Stimulated activated CD4-positive, alpha-beta T cell treated with anti-CD3 and anti-CD28 coated beads, Interleukin-1b, Interleukin-23, amount 100 ng/mL, for 1 hour (primary cell): ENCODE measurements around the gene ZGLP1.

Source experiments
- DNase-seq, 2 donors: peaks; one replicate each; pipeline ENCODE4 v3.0.0-alpha.2; 2020; ENCODE audit warnings: low read depth in 2 of 2

ZGLP1 gene

DNA sequence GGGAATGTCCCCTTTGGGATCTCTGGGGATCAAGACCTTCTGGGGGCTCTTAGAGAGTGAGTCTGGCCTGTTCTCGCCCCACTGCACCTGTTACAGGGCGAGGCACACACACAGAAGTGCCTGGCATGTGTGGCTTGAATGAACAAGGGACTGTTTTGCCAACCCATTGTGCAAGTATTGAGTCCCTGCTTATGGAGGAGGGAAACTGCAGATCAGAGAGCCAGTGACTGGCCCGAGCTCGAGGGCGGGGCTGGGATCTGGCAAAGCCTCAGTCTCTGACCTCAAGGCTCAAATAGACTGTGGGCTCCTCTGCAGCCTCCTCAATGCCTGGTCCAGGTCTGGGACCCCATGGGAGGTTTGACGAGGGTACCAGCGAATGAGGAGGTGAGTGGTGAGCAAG is 18.2 kb upstream of the ZGLP1 start:
- no peak for DNase-seq

DNA sequence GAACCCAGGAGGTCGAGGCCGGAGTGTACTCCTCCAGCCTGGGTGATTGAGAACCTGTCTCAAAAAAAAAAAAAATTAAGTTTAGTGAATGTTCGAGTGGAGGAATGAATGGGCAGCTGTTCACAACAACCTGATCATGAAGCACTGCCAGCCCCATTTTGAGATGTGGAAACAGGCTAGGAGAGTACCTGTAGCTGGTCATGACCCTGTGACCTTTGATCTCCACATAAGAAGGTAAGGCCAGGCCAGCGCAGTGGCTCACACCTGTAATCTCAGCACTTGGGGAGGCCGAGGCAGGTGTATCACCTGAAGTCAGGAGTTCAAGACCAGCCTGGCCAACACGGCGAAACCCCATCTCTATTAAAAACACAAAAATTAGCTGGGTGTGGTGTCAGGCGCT is 16.1 kb upstream of the ZGLP1 start:
- DNase-seq: no peak

DNA sequence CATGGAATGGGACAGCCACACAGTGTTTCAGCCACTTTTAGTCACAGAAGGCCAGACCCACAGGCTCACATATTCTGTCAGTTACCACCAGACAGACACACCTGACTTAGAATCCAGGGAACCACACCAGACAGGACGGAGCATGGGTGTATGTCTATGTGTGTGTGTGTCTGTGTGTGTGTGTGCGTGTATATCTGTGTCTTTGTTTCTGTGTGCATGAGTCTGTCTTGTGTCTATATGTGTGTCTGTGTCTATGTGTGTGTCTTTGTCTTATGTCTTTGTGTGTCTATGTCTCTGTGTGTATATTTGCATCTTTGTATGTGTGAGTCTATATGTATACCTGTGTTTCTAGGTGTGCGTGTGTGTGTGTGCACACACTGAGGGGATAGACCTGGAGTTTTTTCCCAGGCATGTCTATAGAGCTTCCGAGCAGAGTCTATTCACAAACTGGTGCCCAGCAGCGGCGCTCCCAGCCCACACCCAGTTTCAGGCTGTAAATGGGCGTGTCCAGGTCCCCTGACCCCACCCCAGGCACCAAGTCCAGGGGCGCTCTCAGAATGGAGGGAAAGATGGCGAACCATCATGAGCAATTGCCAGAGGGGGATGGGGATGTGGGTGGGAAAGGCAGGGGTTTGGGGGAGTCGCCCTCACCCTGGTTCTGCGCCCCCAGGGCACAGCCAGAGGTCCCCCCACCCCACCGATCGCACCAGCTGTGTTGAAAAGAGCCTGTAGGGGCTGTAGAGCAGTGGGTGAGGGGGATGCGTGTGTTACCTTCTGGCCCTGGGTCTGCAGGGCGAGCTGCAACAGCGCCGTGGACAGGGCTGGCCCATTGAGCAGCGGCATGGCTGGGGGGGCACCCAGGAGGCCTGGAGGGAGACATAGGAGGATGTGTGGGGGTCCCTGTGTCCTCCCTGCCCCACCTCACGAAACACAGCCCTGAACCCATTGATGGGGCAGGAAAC is 12.5 kb upstream of the ZGLP1 start:
- no peak for DNase-seq

DNA sequence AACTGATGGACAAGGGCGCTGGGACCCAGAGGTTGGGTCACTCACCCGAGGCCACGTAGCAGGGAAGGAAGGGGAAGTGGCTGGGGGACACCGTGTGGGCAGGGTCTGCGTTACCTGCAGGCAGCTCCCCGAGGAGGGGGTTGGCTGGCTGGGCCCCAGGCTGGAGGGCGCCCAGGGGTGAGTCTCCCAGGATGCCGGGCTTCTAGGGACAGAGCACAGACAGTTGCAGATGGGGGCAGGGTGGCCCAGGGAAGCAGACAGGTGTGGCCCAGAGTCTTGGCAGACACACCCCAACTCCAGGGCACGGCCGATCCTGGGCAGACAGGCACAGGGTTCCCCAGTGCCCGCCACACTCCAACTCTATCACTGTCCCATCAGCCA is 11.8 kb upstream of the ZGLP1 start:
- no peak for DNase-seq

DNA sequence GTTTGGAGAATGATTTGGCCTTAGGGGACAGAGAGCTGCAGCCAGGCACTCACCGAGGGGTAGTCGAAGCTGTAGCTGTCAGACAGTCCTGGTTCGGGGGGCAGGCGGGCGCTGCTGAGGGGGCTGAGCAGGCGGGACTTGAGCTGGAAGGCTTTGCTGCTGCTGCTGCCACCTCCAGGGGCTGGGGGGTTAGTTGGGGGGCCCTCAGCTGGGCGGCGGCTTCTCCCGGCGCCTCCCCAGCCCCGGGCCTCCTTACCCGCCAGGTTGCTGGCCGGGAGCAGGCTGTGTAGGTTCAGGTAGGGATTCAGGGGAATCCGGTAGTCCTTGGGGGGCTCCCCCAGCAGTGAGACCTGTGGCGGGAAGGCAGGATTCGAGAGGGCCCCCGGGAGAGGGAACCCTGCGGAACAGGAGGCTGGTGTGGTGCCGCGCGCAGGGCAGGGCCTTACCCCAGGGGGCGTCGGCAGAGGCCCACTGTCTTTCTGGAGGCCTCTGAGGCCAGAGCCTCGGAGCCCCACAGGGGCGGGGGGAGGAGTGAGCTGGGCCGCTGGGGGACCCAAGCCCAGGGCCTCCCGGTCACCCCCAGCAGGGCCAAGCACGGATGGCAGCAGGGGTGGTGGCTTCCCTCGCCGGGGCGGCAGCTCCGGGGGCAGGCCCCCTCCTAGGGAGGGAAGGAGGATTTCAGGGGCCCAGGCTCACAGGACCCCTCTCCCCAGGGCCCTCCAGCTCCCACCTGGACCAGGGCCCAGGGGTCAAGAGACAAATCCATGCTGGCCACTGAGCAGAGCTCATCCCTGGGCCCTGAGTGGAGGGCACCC is 11.2 kb upstream of the ZGLP1 start:
- no peak for DNase-seq

DNA sequence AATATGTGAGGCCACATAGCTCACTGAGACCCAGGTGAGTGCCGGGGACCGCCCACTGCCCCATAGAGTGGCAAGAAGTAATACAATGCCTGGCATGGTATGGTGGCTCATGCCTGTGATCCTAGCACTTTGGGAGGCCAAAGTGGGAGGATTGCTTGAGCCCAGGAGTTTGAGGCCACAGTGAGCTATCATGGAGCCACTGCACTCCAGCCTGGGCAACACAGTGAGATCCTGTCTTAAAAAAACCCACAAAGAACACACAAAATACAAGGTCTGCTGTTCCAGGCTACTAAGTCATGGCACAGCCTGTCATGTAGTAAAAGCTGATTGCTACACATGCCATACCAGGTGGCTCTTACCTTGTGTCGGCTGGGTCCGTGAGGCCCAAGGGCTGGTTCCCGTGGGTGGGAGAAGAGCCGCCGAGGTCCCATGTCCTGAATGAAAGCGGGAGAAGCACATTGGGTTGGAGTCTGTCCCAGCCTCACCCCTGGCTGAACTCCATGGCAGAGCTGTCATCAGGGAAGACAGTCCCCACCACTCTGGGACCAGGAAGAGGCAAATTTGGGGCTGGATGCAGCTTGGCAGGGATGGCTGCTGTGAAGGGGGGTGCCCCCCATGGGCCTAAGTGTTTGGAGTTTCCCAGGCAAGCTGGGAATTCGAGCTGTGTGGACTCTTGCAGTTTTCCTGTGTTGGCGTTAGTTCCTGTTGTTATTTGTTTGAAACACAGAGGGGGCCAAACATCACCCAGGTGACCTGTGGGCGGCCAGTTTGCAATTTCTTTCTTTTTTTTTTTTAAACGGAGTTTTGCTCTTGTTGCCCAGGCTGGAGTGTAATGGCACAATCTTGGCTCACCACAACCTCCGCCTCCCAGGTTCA is 9.4 kb upstream of the ZGLP1 start:
- DNase-seq: no peak

DNA sequence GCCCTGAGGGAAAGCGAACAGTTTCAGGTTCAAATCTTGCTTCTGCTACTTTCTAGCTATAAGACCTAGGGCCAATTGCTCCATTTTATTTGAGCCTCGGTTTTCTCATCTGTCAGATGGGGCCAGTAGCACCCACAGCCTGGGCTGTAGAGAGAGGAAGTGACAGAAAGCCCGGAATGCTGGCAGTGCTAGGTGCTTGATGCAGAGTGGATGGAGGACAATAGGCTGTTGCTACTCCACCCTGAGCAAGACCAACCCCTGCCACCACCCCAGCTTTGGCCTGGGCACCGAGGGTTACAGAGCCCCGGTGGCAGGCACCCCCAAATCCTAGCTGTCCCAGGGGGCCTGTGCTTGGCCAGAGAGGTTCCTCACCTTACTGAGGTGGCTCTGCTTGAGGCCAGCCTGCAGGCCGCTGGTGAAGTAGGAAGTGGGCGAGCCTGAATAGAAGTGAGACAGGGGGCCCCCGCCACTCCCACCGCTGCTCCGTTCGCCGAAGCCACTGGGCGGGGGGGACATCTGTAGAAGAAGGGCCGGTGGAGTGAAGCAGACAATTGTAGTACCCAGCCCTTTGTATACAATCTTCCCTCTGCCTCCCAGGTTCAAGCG is 8.3 kb upstream of the ZGLP1 start:
- DNase-seq: no peak

DNA sequence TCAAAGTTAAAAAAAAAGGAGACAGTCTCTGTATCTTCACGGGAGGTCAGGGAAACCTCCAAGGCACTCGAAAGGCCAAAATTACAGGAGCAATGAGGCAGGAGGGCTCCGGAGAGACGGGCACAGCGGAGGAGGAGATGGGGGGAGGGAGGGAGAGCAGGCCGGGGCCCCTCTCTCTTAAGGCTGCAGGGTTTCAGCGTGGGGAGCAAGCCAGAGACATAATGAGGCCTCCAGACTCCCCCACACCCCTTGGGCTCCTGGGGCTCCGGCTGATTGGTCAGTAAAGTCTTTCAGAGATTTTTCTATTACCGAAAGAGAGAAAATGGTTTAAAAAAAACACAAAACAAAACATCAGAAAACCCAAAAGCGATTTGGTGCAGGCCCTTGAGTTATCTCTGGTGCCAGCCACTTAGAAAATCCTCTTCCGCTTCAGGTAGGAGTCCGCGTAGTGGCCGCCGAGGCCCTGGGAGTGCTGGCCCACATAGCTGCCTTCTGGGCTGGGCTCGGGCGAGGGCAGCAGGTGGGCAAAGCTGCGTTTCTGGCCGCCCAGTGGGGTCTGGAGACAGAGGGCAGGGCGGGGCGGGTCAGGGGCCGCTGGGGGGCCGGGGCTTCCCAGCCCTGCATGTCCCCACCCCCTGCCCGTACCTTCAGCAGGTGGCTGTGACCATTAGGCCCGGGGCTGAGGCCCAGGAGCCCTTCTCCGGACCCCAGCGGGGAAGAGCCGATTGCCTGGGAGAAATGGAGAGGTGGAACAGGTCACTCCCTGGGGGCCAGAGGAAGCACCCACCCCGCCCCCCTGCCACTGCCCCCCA is 7.6 kb upstream of the ZGLP1 start:
- DNase-seq: no peak

DNA sequence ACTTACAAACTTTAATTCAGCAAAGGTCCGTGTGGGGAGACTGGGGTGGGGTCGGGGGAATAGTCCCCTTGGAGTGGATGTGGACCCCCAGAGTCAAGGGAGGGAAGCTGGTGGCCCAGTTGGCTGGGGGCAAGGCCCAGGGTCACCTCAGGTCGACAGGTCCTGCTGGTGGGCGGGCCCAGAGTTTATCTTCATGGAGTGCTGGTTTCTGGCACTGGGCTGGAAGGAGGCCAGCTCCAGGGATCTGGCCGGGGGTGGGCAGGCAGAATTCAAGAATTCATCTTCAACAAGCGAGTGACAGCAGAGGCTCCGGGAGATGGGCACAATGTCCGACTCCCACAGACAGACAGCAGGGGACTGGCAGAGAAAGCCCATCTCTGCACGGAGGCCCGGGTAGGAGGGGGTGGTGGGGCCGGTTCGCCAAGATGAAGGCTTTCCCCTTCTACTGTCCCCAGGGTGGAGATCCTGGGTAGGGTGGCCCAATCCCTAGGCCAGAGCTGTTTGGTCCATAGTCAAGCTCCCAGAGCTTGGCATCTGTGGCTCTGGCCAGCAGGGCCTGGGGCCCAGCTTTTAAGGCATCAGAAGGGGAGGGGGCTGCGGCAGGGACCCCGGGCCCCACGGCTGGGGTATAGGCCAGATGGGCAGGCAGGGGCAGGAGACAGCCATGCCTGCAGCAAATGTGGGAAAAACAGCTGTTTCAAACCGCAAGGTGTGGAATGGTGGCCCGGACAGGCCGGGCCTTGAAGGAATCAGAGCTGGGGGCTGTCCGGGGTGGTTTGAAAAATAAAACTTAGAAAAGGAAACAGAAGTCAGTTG is 6.8 kb upstream of the ZGLP1 start:
- no peak for DNase-seq

DNA sequence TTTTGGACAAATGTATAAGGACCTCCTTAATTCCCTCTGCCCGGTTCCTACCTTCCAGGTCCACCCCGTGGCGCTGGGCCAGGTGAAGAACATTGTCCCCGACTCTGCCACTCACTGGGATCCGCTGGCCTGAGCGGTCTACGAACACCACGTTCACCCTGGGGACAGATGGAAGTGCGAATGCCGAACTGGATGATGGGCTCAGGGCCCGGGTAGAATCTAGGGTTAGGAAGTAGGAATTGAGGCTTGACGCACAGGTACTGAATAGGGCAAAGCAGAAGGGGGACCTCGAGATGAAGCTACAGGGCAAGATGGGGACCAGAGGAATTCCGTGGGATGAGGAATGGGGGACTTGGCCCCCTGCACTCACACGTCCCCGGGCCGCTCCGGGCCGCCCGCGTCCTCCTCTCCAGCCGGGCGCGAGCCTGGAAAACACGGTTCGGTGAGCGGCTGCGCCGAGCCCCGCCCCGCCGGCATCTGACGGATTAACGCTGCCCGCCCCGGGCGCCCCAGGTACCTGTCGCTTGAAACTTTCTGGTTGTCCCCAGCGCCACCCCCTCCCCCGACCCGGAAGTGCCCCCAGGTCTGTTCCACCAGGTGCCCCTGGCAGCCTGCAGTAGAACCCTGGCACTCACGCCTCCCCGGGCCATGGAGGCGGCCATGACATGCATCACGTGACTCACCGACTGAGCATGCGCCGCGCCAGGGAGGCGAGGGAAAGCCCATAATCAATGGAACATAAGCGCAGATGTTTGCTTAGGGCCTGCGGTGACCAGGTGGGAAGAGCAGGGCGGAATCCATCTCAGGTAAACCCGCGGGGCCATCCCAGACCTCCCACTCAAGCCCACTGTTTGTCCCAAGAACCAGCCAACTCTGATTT is 6.0 kb upstream of the ZGLP1 start, which contains the start of gene FDX2:
Gene FDX2, minus strand, starts transcription at position 681 of the 880 bp plus-strand sequence. Its CDS starts 19 bp downstream, at position 662.
- DNase-seq: peak; percentile 82 to 90

DNA sequence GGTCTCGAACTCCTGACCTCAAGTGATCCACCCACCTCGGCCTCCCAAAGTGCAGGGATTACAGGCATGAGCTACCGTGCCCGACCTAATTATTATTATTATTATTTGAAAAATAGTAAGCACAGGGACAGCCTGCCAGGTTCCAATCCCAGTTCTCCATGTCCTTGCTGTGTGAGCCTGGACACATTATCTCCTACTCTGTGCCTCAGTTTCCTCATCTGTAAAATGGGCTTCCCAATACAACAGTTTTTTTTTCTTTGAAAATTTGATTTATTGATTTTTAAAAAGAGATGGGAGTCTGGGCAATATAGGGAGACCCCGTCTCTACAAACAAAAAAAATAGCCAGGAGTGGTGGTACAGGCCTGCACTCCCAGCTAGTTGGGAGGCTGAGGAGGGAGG is 3.3 kb downstream of the ZGLP1 start:
- no peak for DNase-seq

DNA sequence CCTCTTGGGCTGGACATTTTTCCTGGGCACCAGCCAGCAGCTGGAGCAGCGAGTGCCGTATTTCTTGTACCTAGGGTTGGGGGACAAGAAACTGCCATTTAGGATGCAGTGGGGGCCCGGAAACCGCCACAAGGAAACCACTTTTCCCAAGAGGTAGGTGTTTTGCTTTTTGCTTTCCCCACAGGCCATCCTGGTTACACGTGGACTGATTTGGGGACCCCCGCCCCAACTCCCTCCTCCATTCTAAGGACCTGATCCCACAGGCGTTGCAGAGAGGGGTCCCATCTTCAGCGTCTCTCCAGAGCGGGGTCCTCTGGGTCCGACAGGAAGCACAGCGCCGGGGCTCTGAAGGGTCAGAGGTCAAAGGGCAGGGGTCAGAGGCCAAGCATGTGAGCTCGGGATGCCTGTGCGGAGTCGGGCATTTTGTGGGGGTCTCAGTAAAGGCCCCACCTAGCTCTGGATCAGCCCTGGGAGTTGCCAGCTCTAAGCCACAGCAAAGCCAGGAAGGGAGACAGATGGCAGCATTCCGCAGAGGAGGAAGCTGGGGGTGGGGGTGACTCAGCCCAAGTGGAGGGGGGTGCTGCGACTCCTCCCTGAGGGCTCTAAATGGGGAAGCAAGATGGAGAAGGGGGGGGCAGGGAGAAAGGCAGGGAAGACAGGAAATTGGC is 4.3 kb downstream of the ZGLP1 start:
- no peak for DNase-seq

DNA sequence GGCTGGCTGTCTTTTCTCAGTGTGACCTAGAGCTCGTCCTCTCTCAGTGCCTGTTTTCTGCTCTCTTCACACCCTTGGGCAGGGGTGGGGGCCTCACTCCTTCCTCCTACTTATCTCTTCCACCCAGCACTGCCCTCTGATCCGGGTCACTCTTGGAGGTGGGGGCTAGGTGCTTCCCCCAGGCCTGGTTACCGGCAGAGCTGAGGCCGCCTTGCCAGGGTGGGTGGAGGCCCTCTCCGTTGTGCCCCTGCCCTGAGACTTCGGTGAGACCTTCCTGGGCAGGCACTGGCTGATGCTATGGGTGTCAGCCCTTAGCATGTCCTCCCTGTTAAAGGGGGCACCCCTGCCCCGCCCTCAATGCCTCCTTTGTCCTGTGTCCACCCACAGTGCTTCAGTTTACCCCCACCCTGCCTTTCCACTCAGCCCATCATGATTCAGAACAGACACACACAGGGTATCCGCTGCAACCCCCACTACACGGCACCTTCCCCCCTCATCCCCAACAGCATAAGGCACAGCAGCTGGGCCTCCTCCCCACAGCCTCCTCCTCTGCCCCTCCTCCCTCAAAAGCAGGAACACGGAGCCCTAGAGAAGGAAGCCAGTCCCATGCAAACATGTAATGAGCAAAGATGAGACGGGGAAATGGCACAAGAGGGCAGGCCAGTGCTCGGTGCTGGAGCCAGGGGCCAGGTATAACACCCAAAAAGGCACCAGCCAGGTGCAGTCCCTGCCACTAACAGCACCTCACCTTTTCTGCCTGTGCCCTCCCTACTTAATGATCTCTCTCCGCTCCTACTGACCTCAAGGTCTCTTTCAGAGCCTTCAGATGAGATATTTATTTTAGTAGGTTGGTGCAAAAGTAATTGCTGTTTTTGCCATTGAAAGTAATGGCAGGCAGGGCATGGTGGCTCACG is 9.8 kb downstream of the ZGLP1 start:
- DNase-seq: no peak

DNA sequence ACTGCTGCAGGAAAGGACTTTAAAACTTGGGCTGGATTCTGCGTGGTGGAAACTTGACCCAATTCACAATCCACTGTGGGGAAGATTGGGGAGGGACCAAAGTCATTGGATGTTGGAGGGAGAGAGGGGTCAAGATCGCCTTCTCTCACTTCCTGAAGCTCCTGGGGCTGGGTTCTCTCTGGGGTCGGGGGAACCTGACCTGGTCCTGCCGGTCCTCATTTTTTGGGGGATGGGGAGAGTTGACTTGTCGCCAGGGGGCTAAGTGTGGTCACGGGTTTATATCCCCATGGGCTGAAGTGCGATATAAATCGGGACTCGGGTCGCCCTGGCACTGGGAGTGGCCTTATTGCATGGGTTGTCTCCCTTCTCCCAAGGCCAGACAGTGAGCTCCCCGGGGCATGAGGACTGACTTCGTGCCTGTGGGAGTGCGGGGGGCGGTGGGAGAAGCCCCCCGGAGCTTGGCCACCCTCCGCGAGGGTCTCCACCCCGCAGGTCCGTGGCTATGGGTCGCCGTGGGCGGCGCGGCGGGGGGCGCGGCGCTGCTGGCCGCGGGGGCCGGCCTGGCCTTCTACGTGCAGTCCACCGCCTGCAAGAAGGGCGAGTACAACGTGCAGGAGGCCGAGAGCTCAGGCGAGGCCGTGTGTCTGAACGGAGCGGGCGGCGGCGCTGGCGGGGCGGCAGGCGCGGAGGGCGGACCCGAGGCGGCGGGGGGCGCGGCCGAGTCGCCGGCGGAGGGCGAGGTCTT is 13.6 kb downstream of the ZGLP1 start:
- DNase-seq: no peak

DNA sequence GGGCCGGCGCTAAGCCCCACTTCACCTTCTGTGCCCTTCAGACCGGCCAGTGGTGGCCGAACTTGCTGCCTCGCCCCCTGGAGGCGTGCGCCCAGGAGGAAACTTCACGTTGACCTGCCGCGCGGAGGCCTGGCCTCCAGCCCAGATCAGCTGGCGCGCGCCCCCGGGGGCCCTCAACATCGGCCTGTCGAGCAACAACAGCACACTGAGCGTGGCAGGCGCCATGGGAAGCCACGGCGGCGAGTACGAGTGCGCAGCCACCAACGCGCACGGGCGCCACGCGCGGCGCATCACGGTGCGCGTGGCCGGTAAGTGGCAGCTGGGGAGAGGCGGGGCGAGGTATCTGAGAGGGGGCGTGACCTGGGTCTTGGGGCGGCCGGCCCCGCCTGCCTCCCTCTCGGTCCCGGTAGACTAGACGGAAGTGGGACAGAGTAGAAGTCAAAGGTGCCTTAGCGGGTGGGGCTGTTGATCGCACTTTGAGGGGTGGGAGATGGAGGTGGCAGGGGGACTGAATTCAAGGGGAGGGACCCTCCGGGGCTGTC is 14.2 kb downstream of the ZGLP1 start:
- peak in 1 of 2 donors; percentile 52 for DNase-seq

DNA sequence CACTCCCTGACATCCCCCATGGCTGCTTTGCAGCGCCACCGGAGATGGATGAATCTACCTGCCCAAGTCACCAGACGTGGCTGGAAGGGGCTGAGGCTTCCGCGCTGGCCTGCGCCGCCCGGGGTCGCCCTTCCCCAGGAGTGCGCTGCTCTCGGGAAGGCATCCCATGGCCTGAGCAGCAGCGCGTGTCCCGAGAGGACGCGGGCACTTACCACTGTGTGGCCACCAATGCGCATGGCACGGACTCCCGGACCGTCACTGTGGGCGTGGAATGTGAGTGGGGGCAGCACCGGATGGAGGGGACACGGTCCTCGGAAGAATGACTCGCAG is 15.3 kb downstream of the ZGLP1 start:
- no peak for DNase-seq
